Mononuclear cell (primary cell): Measurements from ENCODE around the gene PLEKHA5. TPM values are rescaled to one million over a fixed set of nuclear protein-coding genes. Genes with fewer than 3 reads are reported as not detected.

ENCODE experiments used
- H3K27me3 ChIP-seq: 2 replicates; pipeline ENCODE4 v1.6.0; 2011; ENCODE audit warnings: low read length, control low read depth; ENCODE audit not compliant: insufficient read depth
- H3K4me1 ChIP-seq: 2 replicates; pipeline ENCODE4 v1.5.1; 2011; ENCODE audit warnings: mild to moderate bottlenecking, low read length, control low read depth; ENCODE audit not compliant: insufficient read depth
- H3K4me3 ChIP-seq: 2 replicates; pipeline ENCODE4 v1.5.1; 2011; ENCODE audit warnings: mild to moderate bottlenecking, low read length, moderate library complexity
- H3K9me3 ChIP-seq: 2 replicates; pipeline ENCODE4 v1.5.1; 2011; ENCODE audit warnings: low read depth, mild to moderate bottlenecking, control low read depth, low read length
- total RNA-seq: library from RNA; depleted of rRNA; stranded (reverse); fragments of >200 nt; gene quantifications from one replicate; pipeline ENCODE4 v1.2.3, GENCODE V29; 2012

Gene PLEKHA5
- total RNA-seq, 1 donor = 4.2 TPM

GRCh38 chr12:19276767-19277166 is 147.2 kb downstream of the PLEKHA5 start:
- Histone ChIP-seq H3K27me3 (no peaks in the 10 kb centered on the region), H3K9me3 (no peaks in the 10 kb centered on the region), H3K4me3 (no peak overlapping the region), H3K4me1 (peaks cover 6% of the 10 kb centered on the region)

DNA sequence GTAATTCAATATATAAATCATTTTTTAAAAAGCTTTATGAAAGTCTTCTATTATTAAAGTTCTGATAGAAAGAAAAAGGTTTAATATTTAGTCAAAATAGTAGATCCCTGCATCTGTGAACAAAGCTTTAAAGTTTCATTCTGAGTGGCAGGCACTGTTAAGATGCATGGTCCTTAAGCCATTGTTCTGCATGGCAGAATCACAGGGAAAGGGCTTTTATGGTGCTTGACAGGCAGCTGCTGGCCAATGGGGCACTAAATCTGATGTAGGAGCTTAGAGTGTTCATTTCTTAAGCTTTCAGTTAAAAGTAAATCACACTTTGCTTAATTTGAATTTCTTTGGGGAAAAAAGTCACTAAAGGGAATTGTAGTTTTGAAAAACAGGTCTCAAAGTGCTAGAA is 148.2 kb downstream of the PLEKHA5 start:
- peaks cover 6% of the 10 kb centered on the region for H3K4me1 ChIP-seq
- H3K9me3 ChIP-seq = no peaks in the 10 kb centered on the region
- H3K4me3 ChIP-seq = no peak overlapping the region
- H3K27me3 ChIP-seq = no peaks in the 10 kb centered on the region

DNA sequence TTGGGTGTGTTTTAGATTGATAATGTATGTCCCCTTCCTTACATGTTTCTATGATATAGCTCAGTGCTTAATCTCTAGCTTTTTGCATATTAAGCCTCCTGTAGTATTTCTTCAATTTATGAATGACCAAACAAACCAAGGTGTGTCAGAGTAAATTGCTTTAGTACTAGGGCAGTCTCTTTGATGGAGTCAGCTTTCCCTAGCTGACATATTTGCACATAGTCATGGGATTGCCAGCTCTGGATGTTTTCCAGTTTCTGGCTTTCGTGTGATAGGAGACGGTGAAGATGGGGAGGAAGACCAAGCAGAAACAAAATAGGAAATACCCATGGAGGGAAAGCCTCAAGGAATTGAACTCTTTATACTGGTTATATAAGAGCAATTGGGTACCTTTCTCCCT is 148.9 kb downstream of the PLEKHA5 start:
- Histone ChIP-seq H3K4me3 (no peak overlapping the region), H3K27me3 (no peaks in the 10 kb centered on the region), H3K9me3 (no peaks in the 10 kb centered on the region), H3K4me1 (peaks cover 6% of the 10 kb centered on the region)

DNA sequence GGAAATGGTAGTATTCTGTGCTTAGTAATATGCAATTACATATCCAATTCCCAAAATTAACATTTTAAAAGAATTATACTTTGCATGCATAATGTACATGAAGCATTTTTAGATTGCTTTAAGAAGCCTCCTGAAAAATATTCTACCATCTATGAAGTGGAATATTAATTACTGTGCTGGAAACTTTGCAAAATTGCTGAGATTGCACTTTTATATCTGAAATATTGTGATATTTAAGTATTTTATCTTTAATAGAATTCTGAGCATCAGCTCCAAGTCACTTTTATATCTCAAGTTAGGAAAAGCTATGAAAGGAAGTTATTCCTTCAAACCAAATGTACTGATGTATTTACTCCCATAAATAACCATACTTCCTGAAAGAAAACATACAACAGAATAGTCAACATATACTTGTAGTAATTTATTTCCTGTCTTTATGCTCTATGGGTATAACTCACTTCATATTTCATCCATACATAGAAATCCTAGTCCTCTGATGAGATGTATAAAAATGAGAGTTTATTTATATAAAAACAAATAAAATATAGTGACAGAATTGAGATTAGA is 152.7 kb downstream of the PLEKHA5 start:
- H3K27me3 ChIP-seq = no peaks in the 10 kb centered on the region
- H3K4me3 ChIP-seq = no peak overlapping the region
- no peaks in the 10 kb centered on the region for H3K4me1 ChIP-seq
- no peaks in the 10 kb centered on the region for H3K9me3 ChIP-seq

GRCh38 chr12:19284658-19285057 is 155.1 kb downstream of the PLEKHA5 start:
- no peak overlapping the region for H3K4me3 ChIP-seq
- H3K9me3 ChIP-seq = no peaks in the 10 kb centered on the region
- no peaks in the 10 kb centered on the region for H3K27me3 ChIP-seq
- no peaks in the 10 kb centered on the region for H3K4me1 ChIP-seq

GRCh38 chr12:19285793-19286448 is 156.4 kb downstream of the PLEKHA5 start:
- H3K4me1 ChIP-seq = no peaks in the 10 kb centered on the region
- H3K4me3 ChIP-seq = no peak overlapping the region
- no peaks in the 10 kb centered on the region for H3K27me3 ChIP-seq
- H3K9me3 ChIP-seq = no peaks in the 10 kb centered on the region

GRCh38 chr12:19287302-19287701 is 157.8 kb downstream of the PLEKHA5 start:
- no peaks in the 10 kb centered on the region for H3K4me1 ChIP-seq
- no peaks in the 10 kb centered on the region for H3K9me3 ChIP-seq
- no peaks in the 10 kb centered on the region for H3K27me3 ChIP-seq
- no peak overlapping the region for H3K4me3 ChIP-seq

DNA sequence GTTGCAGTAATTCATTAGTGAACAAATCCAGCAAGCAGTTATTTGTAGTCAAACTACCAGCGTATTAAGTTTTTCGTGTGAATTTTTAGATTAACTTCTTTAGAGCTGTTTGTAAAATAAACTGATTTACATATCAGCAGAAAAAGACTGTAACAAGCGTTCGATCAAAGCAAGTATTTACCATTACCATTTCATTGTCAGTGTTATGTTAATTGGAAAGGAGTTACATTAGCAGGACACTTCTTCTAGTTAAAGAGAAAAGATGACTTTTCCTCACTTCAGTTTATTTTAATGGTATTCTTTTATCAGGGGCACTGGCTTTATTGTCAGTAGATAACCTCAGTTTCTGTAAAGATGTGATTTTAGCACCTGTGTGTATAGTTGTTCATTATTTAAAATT is 158.6 kb downstream of the PLEKHA5 start:
- Histone ChIP-seq H3K4me1 (no peaks in the 10 kb centered on the region), H3K4me3 (no peak overlapping the region), H3K27me3 (no peaks in the 10 kb centered on the region), H3K9me3 (no peaks in the 10 kb centered on the region)

DNA sequence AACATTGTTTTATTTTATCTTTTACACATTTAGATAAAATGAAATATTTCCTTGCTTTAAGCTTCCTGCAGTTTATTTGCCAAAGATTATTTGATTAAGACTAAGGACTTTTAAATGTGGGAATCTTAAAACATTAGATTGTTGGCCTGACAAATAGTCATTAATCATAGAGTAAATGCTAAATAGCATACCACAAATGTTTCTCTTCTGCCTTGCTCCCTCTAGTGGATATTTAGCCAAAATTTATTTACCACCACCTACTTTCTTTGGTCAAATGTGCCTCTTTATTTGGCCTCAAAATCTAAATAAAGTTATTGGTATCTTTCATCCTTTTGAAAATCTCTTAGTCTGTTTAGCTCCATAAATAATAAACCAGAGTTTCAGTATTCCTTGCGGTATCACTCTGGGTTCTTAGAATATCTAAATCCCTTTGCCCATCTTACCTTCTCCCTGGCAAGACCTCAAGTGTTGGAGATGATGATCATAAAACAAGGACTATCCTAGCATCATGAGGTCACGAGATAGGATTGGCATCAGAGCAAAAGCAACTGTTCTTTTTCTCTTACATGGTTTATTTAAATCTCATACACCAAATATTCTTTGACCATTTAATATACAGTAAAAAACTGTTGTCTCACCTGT is 159.2 kb downstream of the PLEKHA5 start:
- no peaks in the 10 kb centered on the region for H3K4me1 ChIP-seq
- H3K4me3 ChIP-seq = no peak overlapping the region

DNA sequence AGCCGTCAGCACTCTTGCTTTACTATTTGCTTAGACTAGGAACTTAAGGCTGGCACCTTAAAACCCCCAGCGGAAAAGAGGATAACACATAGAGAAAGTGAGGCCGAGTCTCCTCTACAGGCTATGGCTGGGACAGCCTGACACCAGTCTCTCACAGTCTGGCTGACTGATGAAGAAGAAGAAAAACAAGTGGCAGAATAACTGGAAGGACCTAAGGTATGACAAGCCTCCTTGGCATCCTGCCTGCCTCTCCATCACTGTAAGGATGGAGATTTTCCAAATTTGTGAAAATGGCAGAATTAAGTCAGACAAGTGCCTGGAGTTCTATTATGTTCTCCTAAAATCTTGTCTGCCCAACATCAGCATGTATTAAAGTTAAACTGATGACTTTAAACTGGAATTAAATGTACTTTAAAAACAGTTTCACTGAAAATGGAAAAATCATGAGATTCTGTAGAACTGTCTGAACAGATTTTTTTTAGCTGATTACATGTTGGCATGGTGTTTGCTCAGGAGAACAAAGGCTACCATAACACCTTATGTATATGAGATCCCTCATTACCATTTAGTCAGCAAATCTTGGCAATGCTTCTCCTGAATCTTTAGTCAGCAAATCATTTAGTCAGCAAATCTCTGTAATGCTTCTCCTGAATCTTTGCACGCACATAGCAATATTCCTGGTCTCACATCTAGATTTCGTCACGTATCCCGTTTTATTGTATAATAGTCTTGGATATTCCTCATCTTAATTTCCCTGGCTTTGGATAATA is 169.5 kb downstream of the PLEKHA5 start:
- Histone ChIP-seq H3K27me3 (no peaks in the 10 kb centered on the region), H3K4me3 (no peak overlapping the region), H3K9me3 (no peaks in the 10 kb centered on the region), H3K4me1 (no peaks in the 10 kb centered on the region)

More for the DNA sequence above, 159.2 kb downstream of the PLEKHA5 start:
- Histone ChIP-seq H3K27me3 (no peaks in the 10 kb centered on the region), H3K9me3 (no peaks in the 10 kb centered on the region)

DNA sequence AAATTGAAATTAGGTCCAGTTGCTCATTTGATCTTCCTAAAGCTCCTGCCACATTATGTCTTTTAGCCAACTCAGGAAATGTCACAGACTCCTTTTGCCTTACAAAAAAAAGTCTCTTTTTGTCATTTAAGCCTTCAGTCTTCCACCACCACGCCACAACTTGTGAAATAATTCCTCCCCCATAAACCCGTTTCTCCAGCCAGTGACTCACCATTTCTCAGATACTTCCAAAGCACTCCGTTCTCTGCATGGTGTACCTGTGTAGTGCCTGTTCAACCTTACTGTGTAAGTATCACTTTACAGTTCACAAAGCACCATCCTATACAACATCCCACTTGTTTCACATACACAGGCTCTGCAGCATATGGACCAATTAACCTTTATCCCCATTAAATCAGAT is 170.2 kb downstream of the PLEKHA5 start:
- Histone ChIP-seq H3K27me3 (no peaks in the 10 kb centered on the region), H3K4me3 (no peak overlapping the region), H3K9me3 (no peaks in the 10 kb centered on the region), H3K4me1 (no peaks in the 10 kb centered on the region)

DNA sequence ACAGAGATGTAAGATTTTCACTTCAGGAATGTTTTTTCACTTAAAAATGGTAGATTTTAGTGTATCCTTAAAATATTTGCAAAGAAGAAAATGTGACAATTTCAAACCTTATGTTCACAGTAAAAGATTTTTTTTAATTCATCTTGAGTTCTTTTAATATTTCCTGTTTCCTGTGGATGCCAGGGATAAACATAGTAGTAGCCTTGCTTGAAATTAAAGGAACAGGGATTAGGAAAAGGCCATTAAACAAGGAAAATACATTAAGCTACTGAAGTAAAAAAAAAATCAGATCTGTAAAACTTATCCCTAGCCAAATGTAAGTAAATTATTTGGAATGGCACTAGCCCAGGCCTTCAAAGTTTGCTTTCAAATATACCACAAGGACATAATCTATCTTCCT is 171.7 kb downstream of the PLEKHA5 start:
- Histone ChIP-seq H3K27me3 (no peaks in the 10 kb centered on the region), H3K4me1 (no peaks in the 10 kb centered on the region), H3K4me3 (no peak overlapping the region), H3K9me3 (no peaks in the 10 kb centered on the region)

GRCh38 chr12:19301688-19302087 is 172.2 kb downstream of the PLEKHA5 start:
- H3K9me3 ChIP-seq = no peaks in the 10 kb centered on the region
- H3K4me1 ChIP-seq = no peaks in the 10 kb centered on the region
- H3K4me3 ChIP-seq = no peak overlapping the region
- no peaks in the 10 kb centered on the region for H3K27me3 ChIP-seq

DNA sequence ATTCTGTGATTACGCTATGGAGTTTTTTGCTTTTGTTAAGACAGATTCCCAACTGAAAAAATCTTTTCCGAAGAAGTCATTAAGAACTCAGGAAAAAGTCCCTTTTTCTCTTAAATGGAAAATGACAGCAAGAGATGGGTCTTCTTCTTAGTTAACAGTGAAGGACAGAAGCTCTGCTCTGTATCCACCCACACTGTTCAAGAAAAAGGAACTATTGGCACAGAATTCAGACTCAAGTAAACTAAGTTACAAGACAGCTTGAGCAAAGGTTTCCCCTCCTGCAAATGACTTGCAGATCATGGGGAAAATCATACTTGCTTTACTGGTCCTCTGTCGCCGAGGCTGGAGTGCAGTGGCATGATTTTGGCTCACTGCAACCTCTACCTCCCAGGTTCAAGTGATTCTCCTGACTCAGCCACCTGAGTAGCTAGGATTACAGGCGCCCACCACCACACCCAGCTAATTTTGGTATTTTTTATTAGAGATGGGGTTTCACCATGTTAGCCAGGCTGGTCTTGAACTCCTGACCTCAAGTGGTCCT is 172.6 kb downstream of the PLEKHA5 start:
- Histone ChIP-seq H3K4me1 (no peaks in the 10 kb centered on the region), H3K9me3 (no peaks in the 10 kb centered on the region), H3K27me3 (no peaks in the 10 kb centered on the region), H3K4me3 (no peak overlapping the region)

GRCh38 chr12:19303496-19303895 is 174.0 kb downstream of the PLEKHA5 start:
- Histone ChIP-seq H3K27me3 (no peaks in the 10 kb centered on the region), H3K4me1 (no peaks in the 10 kb centered on the region), H3K4me3 (no peak overlapping the region), H3K9me3 (no peaks in the 10 kb centered on the region)
